ENCODE measurements around the gene ARVCF.

The ARVCF gene, protein sequence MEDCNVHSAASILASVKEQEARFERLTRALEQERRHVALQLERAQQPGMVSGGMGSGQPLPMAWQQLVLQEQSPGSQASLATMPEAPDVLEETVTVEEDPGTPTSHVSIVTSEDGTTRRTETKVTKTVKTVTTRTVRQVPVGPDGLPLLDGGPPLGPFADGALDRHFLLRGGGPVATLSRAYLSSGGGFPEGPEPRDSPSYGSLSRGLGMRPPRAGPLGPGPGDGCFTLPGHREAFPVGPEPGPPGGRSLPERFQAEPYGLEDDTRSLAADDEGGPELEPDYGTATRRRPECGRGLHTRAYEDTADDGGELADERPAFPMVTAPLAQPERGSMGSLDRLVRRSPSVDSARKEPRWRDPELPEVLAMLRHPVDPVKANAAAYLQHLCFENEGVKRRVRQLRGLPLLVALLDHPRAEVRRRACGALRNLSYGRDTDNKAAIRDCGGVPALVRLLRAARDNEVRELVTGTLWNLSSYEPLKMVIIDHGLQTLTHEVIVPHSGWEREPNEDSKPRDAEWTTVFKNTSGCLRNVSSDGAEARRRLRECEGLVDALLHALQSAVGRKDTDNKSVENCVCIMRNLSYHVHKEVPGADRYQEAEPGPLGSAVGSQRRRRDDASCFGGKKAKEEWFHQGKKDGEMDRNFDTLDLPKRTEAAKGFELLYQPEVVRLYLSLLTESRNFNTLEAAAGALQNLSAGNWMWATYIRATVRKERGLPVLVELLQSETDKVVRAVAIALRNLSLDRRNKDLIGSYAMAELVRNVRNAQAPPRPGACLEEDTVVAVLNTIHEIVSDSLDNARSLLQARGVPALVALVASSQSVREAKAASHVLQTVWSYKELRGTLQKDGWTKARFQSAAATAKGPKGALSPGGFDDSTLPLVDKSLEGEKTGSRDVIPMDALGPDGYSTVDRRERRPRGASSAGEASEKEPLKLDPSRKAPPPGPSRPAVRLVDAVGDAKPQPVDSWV

DNA sequence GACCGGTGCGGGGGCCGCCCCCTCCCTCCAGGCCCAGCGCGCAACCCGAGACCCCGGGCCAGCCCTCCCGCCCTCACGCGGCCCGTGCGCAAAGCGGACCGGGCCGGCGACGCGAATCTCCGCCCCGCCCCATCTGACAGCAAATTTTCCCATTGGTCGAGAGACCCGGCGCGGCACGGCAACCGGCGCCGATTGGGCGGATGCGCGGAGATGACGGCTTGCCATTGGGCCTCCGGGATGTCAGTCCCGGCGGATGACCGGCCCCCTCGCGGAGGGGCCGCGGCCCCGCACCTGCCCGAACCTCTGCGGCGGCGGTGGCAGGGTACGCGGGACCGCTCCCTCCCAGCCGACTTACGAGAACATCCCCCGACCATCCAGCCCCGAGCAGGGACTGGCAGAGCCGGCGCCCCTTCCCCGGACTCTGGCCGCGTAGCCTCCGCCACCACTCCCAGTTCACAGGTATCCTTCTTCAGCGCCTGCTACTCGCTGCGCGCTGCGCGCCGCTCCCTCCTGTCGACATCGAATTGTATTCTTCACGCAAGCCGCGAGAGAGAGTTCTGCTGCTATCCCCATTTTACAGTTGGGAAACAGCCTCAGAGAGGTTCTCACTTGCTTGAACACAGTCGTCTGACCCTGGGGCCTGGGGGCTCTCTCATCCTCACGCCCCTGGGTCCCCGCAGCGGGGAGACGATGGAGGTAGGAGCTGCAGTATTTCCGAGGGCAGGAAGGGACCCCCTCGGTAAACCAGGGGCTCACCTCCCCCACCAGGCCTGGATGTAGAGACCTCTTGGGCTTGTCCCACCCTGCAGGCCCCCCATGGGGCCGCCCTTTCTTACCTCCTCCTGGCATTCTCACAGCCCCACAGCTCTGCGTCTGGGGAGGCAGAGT is at the start of gene ARVCF:
Gene ARVCF, minus strand, starts transcription at position 90 of the 888 bp plus-strand sequence. CDS start 26,029 bp downstream, outside the sequence.
- DNase-seq = peak; percentile 95

DNA sequence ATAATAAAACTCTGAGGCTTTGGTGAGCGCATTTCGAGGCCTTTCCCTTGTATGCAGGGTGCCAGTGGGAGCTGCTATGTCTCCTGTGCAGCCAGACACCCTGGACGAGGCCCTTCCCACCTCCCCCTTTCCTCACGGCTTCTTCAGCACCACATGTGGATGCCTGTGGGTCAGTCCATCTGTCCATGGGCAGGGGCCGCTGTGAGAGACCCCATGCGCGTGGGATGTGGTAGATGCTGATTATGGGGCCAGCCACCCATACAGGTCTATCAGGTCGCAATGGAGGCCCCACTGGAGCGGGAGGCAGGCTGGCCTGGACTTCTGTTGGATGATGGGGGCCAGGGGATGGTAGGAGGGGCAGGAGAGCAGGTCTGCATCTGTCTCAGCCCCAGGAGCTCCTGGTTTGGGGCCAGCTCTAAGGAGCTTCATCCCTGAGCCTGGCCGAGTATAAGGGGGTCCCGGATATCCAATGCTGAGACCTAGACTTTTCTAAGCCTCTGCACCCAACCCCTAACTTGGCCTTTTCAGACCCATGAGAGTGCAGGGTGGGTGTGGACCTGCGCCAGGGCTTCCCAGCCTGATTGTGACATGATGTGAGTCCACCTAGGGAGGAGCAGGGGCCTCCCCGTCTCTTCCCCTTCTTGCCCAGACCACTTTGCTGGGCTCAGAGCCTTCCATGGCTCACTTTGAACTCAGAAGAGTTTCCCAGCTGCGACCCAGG is 49.4 kb upstream of the ARVCF start:
- DNase-seq = no peak

DNA sequence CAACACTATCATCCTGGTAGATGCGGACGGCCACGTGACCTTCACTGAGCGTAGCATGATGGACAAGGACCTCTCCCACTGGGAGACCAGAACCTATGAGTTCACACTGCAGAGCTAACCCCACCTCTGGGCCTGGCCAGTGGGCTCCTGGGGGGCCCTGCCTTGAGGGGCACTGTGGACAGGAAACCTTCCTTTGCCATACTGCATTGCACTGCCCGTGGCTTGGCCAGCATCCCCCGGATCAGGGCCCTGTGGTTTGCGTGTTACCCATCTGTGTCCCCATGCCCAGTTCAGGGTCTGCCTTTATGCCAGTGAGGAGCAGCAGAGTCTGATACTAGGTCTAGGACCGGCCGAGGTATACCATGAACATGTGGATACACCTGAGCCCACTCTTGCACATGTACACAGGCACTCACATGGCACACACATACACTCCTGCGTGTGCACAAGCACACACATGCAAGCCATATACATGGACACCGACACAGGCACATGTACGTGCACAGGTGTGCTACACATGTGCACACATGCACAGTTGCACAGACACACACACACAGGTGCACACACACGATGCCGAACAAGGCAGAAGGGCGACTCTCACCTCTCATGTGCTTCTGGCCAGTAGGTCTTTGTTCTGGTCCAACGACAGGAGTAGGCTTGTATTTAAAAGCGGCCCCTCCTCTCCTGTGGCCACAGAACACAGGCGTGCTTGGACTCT is 48.1 kb upstream of the ARVCF start:
- DNase-seq = no peak

DNA sequence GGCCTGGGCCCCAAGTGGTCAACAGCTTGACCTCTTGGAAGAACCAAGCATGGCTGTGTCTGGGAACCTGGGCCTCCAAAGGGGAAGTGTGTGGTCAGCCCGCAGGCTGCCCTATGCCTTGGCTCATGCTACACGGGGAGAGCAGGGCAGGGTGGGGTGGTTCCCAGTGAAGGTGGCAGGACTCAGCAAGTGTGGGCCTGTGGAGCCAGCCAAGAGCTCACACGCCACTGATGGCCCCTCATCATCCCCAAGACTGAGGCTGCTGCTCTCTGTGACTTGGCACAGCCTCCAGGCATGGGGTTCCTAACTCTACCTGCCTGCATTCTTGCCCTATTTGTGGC is 47.5 kb upstream of the ARVCF start:
- DNase-seq = no peak

DNA sequence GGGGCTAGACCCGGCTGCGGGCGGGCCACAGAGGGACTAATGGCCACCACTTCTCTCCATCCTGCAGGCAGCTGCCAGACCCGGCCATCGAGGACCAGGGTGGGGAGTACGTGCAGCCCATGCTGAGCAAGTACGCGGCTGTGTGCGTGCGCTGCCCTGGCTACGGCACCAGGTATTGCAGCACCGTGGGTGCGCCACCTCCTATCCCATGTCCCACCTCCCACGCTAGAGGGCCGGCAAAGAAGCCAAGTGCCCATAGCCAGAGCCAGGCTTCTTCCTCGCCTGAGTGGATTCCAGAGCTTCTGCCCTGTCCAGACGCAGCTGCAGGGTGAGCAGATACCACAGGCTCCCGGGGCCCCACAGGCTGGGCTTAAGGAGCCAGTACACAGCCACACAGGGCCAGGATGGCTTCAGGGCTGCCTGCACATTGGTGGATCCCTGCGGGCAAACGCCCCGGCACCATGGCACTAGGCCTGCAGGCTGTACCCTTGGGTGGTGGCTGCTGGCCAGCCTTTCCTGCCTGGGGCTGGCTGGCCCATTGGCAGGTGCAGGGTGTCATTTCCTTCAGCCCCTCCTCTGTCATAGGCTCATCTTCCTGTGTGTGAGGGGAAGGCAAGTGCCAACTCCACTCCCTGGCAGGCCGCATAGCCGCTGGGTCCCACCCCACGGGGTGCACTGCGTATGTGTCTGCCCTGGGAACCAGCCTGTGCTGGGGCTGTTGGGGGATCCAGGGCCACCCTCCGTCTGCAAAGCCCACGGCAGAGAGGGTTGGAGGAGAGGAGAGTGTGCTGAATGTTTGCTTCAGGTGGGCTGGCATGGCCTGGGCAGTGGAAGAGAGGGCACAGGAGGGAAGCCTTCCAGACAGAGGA is 46.9 kb upstream of the ARVCF start:
- DNase-seq = no peak

DNA sequence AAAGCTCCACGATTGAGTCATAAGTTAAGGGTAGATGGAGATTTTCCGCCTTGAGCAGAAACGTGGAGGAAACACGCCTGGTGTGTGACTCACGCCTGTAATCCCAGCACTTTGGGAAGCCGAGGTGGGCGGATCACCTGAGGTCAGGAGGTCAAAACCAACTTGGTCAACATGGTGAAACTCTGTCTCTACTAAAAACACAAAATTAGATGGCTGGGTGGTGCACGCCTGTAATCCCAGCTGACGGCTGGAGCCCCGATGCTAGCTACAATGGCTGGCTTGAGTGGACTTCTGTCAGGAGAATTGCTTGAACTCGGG is 46.1 kb upstream of the ARVCF start:
- no peak for DNase-seq

DNA sequence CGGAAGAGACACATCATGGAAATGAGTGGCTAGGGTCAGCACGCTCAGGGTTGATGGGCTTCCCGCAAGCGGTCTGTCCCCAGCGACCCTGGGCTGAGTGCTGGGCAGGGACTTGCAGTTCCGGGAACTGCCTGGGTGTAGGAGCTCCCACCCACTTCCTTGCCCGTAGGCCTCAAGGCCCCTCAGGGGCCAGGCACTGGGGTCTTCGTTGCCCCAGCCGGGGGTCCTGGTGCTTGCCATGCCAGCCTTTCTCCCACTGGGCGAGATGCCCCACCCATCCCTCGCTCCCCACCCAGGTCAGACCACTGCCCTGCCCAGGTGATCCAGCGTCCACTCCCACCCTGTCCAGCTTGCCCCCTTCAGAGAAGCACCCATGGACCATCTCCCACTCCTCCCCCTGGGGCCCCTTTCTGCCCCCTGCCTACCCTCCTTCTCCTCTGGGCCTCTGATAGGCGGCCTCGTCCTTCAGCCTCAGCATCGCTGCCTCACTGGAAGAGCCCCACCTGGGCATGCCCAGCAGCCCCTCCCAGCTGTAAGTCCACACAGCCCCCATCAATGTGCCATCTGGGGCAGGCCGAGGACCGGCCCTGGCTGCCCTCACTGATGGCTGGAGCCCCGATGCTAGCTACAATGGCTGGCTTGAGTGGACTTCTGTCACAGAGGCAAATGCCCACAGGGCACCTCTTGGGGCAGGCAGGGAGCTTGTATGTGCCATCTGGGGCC is 45.6 kb upstream of the ARVCF start:
- DNase-seq = no peak

DNA sequence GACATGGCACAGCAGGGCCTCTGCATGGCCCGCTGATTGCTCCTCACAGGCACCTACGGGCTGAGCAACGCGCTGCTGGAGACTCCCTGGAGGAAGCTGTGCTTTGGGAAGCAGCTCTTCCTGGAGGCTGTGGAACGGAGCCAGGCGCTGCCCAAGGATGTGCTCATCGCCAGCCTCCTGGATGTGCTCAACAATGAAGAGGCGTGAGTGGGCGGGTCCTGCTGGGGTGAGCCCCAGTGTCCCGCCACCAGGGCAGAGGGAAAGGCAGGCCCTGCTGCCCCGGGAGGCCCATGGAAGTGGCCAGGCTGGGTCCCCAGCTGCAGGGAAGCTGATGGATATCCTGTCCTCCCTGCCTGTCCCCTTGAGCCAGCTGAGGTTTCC is 44.8 kb upstream of the ARVCF start:
- no peak for DNase-seq

DNA sequence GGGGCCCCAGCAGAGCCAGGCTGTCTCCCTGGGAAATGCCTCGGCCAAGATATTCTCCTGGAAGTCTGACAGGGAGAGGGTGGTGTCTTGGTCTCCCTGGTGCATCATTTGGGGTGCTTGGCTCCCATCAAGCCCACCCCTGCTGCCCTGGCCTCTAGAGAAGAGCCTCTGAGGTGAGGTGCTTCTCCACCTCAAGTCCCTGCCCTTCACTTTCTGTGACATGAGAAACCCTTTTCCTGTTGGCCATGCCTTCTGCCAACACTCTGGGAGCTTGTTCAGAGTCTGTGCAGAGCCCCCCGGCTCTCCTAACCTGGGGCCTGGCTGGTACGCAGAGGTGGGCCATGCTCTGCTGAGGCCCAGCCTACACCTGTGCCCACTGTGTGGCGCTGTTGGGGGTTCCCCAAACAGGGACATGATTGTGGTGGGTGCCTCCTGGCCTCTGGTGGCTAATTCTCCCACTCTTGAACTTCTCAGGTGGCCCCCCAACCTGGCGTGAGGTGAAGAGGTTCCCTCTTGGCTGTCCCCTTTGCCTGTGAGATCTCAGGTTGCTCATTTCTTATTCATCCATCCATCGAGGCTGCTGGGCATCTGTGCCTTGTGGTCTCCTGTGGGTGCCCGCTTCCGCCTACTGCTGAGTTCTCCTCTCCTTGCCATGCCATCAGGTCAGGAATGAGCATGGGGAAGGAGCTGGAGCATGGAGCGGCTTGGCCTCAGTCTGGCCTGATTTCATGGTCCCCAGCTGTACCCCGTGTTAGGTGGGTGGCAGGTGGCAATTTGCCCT is 44.3 kb upstream of the ARVCF start:
- no peak for DNase-seq

DNA sequence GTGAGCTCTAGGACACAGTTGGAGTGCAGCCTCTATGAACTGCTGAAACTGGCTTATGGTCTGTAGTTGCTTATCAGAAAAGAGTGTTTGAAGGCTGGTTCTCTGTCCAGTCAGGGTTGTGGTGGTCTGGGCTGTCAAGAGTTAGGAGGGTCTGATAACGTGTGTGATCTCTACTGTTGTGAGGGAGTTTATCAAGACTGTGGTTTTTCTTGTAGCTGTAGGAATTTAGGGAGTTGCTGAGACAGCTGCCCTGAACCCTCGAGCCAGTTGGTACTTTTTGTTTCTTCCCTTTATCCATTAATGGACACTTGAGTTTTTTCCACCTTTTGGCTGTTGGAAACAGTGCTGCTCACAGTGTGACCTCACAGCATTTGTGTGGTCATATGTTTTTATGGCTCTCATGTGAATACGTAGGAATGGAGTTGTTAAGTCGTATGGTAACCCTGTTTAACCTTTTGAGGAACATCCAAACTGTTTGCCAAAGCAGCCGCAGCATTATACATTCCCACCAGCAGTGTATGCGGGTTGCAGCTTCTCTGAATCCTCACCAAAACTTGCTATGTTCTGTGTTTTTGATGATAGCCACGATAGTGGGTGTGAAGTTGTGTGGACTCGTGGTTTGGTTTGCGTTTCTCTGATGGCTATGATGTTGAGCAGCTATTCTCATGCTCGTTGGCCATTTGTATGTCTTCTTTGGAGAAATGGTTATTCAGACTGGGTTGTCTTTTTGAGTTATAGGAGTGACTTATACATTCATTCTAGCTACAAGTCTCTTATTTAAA is 42.6 kb upstream of the ARVCF start:
- no peak for DNase-seq

DNA sequence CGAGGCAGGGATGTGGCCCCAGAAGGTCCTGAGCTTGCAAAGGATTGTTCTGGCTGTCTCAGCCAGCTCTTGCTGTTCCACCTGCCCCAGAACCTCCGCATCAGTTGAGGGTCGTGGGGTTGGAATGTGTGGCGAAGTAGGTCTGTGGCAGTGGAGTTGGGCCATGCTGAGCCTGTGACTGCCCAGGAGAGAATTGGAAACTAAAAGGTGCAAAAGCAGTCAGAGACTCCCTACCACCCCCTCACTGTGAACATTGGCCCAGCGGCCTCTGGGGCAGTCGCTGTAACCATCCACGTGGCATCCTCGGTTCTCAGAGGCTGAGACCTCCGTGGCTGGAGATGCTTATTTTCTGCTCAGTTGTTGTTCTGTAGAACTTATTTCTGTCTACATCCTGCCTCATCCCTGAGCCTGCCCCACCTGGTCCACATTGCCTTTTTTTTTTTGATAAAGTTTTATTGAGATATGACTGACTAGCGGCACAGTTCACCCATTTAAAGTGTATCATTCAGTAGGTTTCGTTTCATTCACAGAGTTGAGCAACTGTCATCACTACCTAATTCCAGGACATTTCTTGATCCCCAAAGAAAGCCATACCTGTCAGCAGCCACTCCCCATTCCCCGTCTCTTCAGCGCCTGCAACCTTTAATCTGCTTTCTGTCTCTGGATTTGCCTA is 41.1 kb upstream of the ARVCF start:
- no peak for DNase-seq

DNA sequence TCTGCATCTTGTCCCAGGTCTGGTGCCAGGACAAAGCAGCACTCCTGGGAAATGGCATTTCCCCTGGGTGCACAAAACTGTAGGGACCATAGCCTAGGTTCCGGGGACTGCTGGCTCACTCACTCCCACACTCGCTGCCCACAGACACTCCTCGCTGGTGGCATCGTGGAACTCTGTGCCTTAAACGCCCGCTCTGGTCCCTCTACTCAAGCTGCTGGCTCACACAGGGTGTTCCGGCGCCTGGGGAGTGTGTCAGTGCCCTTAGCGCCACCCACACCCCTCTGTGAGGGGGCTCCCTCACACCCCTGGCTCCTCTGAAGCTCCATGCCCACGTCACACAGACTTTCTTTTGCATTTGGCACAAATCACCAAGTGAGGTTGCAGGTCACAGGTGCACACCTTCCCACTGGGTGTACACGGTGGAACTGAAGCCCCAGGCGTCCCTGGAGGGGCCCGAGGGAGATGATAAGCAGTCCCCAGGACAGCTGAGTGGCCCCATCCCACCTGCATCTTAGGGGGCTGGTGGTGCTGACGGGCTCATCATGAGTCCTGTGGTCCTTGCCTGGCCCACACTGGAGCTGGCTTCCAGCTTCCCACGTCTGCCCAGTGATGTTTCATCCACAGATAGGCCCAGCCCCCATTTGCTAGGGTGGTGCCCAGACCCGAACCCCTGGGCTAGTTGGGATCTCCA is 40.2 kb upstream of the ARVCF start:
- DNase-seq = no peak

DNA sequence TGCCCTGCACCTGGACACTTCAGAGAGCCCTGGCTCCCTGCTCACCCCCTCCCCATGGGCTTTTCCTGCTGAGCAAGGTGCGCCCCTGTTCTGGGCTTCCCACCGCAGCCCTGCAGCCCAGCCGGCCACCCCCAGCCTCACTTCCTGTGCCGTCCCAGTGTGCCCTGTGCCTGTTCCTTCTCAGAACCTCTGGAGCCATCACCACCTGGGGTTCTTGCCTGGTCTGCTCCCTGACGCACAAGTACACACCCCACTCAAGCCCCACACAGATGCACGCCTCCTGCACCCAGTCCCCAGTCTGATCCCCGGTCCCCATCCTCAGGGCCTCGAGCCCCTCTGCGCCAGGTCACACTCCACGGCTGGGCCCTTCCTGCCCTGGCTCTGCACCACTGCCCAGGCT is 39.5 kb upstream of the ARVCF start:
- DNase-seq = no peak

DNA sequence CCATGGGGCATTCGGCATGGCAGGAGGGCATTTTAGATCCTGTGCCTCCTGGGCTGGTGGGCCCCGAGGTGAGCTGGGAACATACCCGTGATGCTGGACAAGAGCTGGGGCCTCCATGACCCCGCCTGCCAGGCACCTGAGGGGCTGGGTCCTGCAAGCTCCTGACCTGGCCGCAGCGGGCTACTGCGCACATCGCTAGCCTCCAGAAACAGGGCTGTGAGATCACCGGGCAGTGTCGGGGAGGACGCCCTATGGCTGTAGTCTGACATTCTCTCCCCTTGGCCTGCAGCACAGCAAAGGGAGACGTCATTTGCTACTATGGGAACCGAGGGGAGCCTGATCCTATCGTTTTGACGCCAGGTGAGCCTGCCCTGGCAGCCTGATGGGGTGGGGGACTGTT is 39.0 kb upstream of the ARVCF start:
- no peak for DNase-seq

DNA sequence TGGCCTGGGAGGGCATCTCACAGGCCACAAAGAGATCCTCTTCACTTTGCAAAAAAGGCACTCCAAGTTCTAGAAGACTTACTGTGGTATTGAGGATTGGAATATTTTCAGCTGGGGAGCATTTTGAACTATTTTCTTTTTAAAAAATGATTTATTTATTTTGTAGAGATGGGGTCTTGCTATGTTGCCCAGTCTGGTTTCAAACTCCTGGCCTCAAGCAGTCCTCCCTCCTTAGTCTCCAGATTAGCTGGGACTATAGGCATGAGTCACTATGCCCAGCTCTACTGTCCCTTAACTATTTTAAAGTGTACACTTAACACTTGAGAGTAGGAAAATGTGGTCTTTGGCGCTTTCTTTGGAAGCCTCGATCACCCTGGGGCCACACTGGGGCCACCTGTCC is 38.5 kb upstream of the ARVCF start:
- no peak for DNase-seq

DNA sequence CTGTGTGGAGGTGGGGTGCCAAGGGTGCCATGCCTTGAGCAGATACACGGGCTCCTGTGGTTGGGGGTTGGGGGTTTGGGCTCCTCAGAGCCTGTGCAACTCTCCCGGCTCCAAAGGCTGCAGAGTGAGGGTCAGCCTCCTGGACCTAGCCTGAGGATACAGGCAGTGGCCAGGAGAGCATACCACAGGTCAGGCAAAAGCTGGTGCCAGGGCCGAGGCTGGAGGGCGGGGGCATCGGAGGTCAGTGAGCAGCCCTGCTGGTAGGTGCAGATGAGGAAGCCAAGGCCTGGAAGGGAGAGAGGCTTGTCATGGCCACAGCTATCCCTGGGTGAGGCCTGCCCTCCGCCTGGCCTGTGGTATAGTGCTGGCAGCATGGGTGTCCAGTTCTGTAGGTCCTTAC is 37.9 kb upstream of the ARVCF start:
- DNase-seq = no peak

DNA sequence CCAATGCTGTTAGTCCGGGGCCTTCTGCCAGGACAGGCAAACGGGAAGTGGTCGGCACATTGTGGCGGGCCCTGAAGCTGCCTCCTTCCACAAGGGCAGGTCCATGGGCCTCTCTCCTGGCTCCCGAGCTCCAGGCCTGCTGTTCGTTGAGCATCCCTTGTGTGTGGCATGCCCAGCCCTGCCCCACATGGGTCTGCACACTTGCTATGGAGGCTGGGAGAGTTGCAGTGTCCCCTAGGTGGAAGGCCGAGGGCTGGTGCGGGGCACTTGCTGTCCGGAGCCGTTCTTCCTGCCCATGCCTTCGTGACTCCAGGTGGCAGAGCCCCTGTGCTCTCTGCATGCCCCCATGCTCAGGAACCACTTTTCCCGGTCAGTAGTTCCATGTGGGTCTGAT is 37.4 kb upstream of the ARVCF start:
- DNase-seq = no peak
